Dermis microvascular lymphatic vessel endothelial cell (primary cell): ENCODE data around the gene NPL. TPM values are rescaled to one million over a fixed set of nuclear protein-coding genes. Genes with fewer than 3 reads are reported as not detected.

Source experiments
- DNase-seq, 2 donors: peaks; one replicate each; pipeline versions ENCODE4 v3.0.0 to v3.0.0-alpha.2; 2010; ENCODE audit warnings: low read depth in 2 of 2
- total RNA-seq: library from RNA; depleted of rRNA; stranded (reverse); fragments of >200 nt; gene quantifications from 2 replicates; pipeline ENCODE4 v1.2.1, GENCODE V29; 2014

Gene NPL
- total RNA-seq, 1 donor from 2014 or later: 4.0 TPM

GRCh38 chr1:182816863-182817262, 27.3 kb downstream of the NPL start:
- no peak for DNase-seq

- DNase-seq: no peak
Measured at GRCh38 chr1:182817802-182818201, 28.2 kb downstream of the NPL start.

GRCh38 chr1:182823220-182823619, 33.6 kb downstream of the NPL start:
- DNase-seq: no peak

- DNase-seq: no peak
Measured at GRCh38 chr1:182826892-182827291, 37.3 kb downstream of the NPL start.

- DNase-seq: no peak
Measured at GRCh38 chr1:182829285-182829932, 39.8 kb downstream of the NPL start.

GRCh38 chr1:182833271-182833670, 43.7 kb downstream of the NPL start:
- peak in 1 of 2 donors; percentile 23 for DNase-seq

GRCh38 chr1:182834326-182834725, 44.8 kb downstream of the NPL start:
- DNase-seq: no peak

GRCh38 chr1:182835806-182836205, 46.2 kb downstream of the NPL start:
- DNase-seq: no peak

GRCh38 chr1:182839209-182840066, 49.9 kb downstream of the NPL start, which contains the start of gene DHX9:
DHX9 (plus strand) TSS chr1:182839347; CDS start chr1:182842567, 3,220 bp downstream.
- DNase-seq: peak; percentile 72 to 91

- DNase-seq: peak in 1 of 2 donors; percentile 16
Measured at GRCh38 chr1:182841368-182841988, 51.9 kb downstream of the NPL start.

GRCh38 chr1:182842265-182842664, 52.7 kb downstream of the NPL start:
- no peak for DNase-seq

- DNase-seq: no peak
Measured at GRCh38 chr1:182845379-182845778, 55.8 kb downstream of the NPL start.

GRCh38 chr1:182845894-182846293, 56.3 kb downstream of the NPL start:
- DNase-seq: no peak

GRCh38 chr1:182847105-182847504, 57.5 kb downstream of the NPL start:
- DNase-seq: no peak

- DNase-seq: no peak
Measured at GRCh38 chr1:182848736-182849135, 59.2 kb downstream of the NPL start.

GRCh38 chr1:182850319-182850718, 60.7 kb downstream of the NPL start:
- no peak for DNase-seq

- DNase-seq: no peak
Measured at GRCh38 chr1:182851825-182852224, 62.3 kb downstream of the NPL start.

GRCh38 chr1:182855911-182856310, 66.3 kb downstream of the NPL start:
- no peak for DNase-seq

- no peak for DNase-seq
Measured at GRCh38 chr1:182857212-182857611, 67.6 kb downstream of the NPL start.

- no peak for DNase-seq
Measured at GRCh38 chr1:182860658-182861057, 71.1 kb downstream of the NPL start.

GRCh38 chr1:182861994-182862393, 72.4 kb downstream of the NPL start:
- no peak for DNase-seq

GRCh38 chr1:182862827-182863226, 73.3 kb downstream of the NPL start:
- DNase-seq: no peak
